Femur (tissue), 1 donor: ENCODE results near the gene LNX2.
A peak's percentile ranks its signal among the peaks of the same experiment; 100 is the strongest.
"Not testable (repeated sequence)": the region's sequence is repeated elsewhere in the genome, so short reads cannot be mapped to it uniquely, and the experiment has no call there.

Source experiments
- DNase-seq: peaks from one replicate; pipeline ENCODE4 v3.0.0-alpha.2; 2017

LNX2 gene

GRCh38 chr13:27636589-27637288 is 16.4 kb upstream of the LNX2 start:
- DNase-seq: no peak

GRCh38 chr13:27635266-27635665 is 14.9 kb upstream of the LNX2 start:
- no peak for DNase-seq

GRCh38 chr13:27634791-27635190 is 14.5 kb upstream of the LNX2 start:
- DNase-seq: no peak

GRCh38 chr13:27634231-27634630 is 13.9 kb upstream of the LNX2 start:
- DNase-seq: no peak

- DNase-seq: no peak
Observed at GRCh38 chr13:27632648-27633047, 12.3 kb upstream of the LNX2 start.

- no peak for DNase-seq
Observed at GRCh38 chr13:27632214-27632613, 11.9 kb upstream of the LNX2 start.

GRCh38 chr13:27631665-27632064 is 11.3 kb upstream of the LNX2 start:
- no peak for DNase-seq

GRCh38 chr13:27631156-27631555 is 10.8 kb upstream of the LNX2 start:
- no peak for DNase-seq

- not testable (repeated sequence) for DNase-seq
Observed at GRCh38 chr13:27628766-27629165, 8.4 kb upstream of the LNX2 start.

GRCh38 chr13:27628081-27628480 is 7.8 kb upstream of the LNX2 start:
- DNase-seq: no peak

- DNase-seq: no peak
Observed at GRCh38 chr13:27627380-27627779, 7.1 kb upstream of the LNX2 start.

- no peak for DNase-seq
Observed at GRCh38 chr13:27625839-27626238, 5.5 kb upstream of the LNX2 start.

GRCh38 chr13:27624071-27624470 is 3.7 kb upstream of the LNX2 start:
- no peak for DNase-seq

- DNase-seq: no peak
Observed at GRCh38 chr13:27622881-27623280, 2.6 kb upstream of the LNX2 start.

GRCh38 chr13:27622102-27622820 is 1.9 kb upstream of the LNX2 start:
- peak; percentile 27 for DNase-seq

- peak; percentile 79 for DNase-seq
Observed at GRCh38 chr13:27621366-27622101, 1.2 kb upstream of the LNX2 start, which contains the start of gene POLR1D. Gene POLR1D, plus strand, starts transcription at chr13:27621892. Its CDS starts 92 bp downstream, at chr13:27621984.

GRCh38 chr13:27621116-27621365 is 712 bp upstream of the LNX2 start:
- DNase-seq: no peak

GRCh38 chr13:27619728-27620376 is 477 bp downstream of the LNX2 start:
- no peak for DNase-seq

GRCh38 chr13:27619093-27619727 is 1.1 kb downstream of the LNX2 start:
- DNase-seq: no peak

- no peak for DNase-seq
Observed at GRCh38 chr13:27617881-27618321, 2.4 kb downstream of the LNX2 start.

- DNase-seq: no peak
Observed at GRCh38 chr13:27613628-27614027, 6.7 kb downstream of the LNX2 start.

GRCh38 chr13:27607125-27607524 is 13.2 kb downstream of the LNX2 start:
- no peak for DNase-seq

GRCh38 chr13:27605610-27606200 is 14.6 kb downstream of the LNX2 start:
- no peak for DNase-seq
